KBM-7 (cell line): ENCODE results near the gene SHB.
"Not testable (repeated sequence)": the region's sequence is repeated elsewhere in the genome, so short reads cannot be mapped to it uniquely, and the experiment has no call there.

Source experiments
- DNase-seq: peaks from one replicate; pipeline ENCODE4 v3.0.0-alpha.2; 2015
- in situ Hi-C: fragments of 300-500 bp; cut with MboI; formaldehyde crosslinking; loops from 2 replicates; pipeline ENCODE4 v1.14.3; 2020; ENCODE audit warnings: low sequenced_read_pairs, low pct_unique_long_range_greater_than_20kb, mixed read lengths

The SHB gene

DNA sequence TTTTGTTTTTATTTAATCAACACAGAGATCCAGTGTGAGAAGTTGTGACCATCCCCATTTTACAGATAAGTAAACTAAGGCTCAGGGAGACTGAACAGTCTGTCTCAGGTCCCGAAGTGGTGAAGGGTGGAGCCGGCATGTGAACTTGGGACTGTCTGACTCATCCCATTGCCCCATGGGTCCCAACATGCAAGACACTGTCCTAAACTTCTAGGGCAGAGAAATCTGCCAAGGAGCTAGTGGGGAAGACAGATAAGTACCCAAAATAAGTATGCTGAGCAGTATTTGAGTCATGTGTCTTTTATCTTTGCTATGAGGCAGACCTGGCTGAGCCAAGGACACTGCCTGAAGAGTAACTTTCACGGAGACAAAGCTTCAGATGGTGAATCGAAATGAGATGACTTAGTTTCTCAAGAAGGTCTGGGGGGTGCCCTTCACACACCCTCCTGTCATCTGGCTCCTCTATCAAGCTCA, 100.8 kb downstream of the SHB start:
- in situ Hi-C loops: no loop called here
- no peak for DNase-seq

- in situ Hi-C loops: no loop called here
- no peak for DNase-seq
Observed at GRCh38 chr9:37967761-37968080, 101.3 kb downstream of the SHB start.

DNA sequence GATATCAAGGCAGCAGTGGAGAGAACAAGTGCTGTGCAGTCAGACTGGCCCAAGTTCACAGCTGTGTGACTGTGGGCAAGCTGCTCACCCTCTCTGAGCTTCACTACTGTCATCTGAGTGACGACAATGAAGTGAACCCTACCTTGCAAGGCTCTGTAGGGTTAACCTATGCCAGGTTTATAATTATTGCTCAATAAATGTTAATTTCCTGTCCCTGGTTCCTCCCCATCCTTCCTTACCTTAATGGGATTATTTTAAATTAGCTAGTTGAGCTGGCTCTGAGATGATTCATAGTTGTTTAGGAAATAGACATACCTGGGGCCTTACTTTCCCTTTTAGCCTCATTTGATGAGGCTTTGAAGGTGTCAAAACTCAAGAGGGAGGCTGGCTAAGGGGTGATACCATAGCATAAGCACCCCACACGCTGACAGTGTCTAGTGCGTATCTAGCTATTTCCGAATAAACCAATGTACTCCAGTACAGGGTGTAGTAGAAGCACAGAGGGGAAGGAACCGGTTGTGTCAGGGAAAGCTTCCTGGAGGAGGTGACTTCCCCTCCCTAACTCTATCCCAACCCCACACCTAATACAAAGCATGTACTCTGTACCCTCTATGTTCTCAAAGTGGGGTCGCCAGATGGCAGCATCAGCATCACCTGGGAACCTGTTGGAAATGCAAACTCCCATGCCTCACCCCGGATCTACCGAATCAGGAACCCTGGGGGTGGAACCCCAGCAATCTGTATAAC, 101.8 kb downstream of the SHB start:
- in situ Hi-C loops: no loop called here
- DNase-seq: no peak

- no peak for DNase-seq
- in situ Hi-C loops: no loop called here
Observed at GRCh38 chr9:37966412-37967013, 102.5 kb downstream of the SHB start.

DNA sequence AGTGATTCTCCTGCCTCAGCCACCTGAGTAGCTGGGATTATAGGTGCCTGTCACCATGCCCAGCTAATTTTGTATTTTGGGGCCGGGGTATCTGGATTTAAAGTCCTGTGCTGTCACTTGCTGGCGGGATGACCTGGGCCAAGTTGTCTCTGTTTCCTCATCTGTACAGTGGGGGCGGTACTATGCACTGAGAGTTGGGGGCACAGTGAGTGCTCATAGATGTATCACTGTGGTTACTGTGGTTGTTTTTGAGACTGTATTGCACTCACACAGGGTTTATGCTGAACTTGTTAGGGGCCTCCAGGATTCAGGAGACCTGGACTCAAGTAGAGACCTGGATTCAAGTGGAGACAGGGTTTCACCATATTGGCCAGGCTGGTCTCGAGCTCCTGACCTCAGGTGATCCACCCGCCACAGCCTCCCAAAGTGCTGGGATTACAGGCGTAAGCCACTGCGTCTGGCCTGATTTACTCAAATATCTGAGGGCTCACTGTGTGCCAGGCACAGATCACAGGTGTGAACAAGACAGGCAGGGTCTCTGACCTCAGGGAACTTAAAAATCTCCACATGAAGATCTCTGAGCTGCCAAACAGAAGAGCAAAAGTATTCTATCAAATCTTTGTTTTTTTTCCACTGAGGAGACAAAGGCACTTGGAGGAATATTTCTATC, 103.2 kb downstream of the SHB start:
- DNase-seq, in situ Hi-C loops: not testable (repeated sequence)

DNA sequence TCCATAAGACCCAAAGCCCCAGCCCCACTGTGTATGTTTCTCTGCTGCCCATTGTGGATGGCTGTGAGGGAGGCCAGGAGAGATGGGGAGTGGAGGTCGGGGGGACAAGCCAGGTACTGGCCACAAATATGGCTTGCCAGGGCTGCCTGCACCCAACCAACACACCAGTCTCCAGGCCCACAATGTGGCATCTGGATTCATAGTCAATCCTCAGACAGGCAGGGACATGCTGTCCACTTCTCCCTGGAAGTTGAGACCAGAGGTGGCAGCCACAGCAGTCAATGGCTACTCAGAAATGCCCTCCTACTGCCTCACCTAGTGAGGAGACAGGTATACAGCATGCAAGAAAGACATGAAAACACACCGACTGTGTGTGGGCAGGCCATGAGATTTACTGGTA, 103.9 kb downstream of the SHB start:
- no peak for DNase-seq
- in situ Hi-C loops: no loop called here

- in situ Hi-C loops: loop anchor here (5.0 kb wide), 1 partner anchor 42 kb away; no protein-coding TSS in a partner anchor
Observed at GRCh38 chr9:37964740-37965081, 104.3 kb downstream of the SHB start.

GRCh38 chr9:37963936-37964739, 104.9 kb downstream of the SHB start:
- DNase-seq: no peak

More at GRCh38 chr9:37964740-37965081, 104.3 kb downstream of the SHB start:
- DNase-seq: no peak

GRCh38 chr9:37961351-37961750, 107.7 kb downstream of the SHB start:
- DNase-seq: peak; percentile 29
- in situ Hi-C loops: loop anchor here (5.0 kb wide), 1 partner anchor 39 kb away; no protein-coding TSS in a partner anchor

More at GRCh38 chr9:37963936-37964739, 104.9 kb downstream of the SHB start:
- in situ Hi-C loops: loop anchor here (5.0 kb wide), 1 partner anchor 42 kb away; no protein-coding TSS in a partner anchor

DNA sequence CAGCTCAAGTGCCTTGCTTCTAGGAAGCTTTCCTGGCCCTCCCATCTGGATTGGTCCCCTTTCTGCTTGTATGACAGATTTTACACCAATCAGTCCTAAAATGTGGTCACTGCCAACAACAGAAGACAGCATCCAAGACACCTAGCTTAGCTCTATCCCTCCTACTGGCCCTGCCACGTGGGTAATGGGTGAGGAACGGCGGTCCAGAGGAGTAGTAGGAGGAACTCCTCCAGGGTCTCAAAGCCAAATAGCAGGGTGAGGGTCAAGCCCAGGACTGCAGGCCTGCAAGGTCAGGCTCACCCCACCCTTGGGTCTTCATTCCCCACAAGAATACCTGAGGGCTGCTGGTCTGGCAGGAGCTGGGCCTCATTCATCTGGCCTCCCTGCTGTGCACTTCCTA, 108.4 kb downstream of the SHB start:
- in situ Hi-C loops: loop anchor here (5.0 kb wide), 1 partner anchor 38 kb away; no protein-coding TSS in a partner anchor
- DNase-seq: no peak

- DNase-seq: no peak
- in situ Hi-C loops: loop anchor here (5.0 kb wide), 1 partner anchor 38 kb away; no protein-coding TSS in a partner anchor
Observed at GRCh38 chr9:37959976-37960375, 109.1 kb downstream of the SHB start.

DNA sequence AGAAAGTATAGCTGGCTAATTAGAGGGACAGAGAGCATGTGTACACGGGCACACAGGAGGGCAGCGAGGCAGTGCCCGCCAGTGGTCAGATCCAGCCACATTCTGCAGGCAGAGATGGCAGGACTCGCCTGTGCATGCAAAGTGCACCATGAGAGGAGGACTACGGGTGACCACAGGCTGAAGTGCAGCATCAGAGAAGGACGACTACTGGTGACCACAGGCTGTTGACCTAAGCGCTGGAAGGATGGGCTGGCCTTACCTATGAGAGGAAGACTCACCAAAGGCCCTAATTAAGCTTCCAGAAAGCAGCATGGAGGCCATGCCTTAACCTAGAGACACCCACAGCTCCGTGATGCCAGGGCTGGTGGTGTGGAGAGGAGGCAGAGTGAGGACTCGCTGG, 110.9 kb downstream of the SHB start:
- in situ Hi-C loops: no loop called here

GRCh38 chr9:37957664-37957953, 111.4 kb downstream of the SHB start:
- in situ Hi-C loops: no loop called here
- no peak for DNase-seq

More for the DNA sequence above, 110.9 kb downstream of the SHB start:
- DNase-seq: no peak

DNA sequence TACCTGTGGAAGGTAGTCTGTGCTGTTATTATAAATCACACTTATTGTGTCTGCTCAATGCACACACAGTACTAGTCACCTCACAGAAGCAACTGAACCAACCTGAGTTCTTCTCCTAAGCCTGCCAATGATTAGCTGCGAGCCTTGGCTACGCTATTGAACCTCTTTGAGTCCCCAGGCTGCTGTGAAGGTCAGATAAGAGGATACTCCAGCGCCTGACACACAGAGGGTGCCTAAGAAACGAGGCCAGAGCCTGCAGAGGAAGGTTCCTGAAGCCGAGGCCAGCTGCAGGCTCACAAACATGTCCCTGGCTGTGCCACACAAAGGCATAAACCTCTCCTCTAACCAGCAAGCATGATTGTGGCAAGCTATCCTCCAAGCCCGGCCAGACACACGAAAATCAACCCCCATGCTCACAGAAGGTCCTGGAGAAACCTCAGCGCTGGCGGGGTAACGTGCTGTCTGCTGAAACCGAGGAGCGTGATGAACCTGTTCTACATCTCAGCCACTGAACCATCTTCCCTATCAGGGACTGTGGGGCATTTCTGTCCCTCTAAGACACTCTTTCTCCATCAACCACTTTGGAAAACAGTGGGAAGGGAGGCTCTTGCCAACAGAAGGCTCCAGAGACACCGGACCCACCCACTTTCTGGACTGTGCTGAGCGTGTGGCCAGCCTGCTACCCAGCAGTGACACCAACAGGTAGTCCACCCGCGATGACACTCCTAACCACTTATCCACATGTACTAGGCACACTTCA, 111.9 kb downstream of the SHB start:
- in situ Hi-C loops: no loop called here
- no peak for DNase-seq

DNA sequence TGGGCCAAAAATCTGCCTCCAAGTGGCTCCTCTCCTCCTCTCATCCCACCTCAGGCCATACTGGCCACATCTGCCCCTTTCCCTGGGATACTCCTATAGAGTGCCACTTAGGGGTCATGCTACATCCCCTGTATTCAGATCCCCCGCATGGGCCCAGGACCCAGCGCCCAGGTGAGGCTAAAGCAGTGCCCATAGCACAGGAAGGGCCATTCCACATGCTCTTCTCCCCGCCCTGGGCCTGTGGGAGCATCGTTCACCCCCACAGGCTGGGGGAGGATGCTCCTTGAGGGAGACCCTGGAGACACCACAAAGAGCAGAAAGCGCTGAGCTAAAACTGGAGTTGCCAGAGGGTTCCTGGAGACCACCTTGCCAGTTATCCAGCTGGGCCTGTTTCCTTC, 112.6 kb downstream of the SHB start:
- in situ Hi-C loops: no loop called here

GRCh38 chr9:37955781-37956422, 113.1 kb downstream of the SHB start:
- in situ Hi-C loops: no loop called here
- no peak for DNase-seq

More for the DNA sequence above, 112.6 kb downstream of the SHB start:
- no peak for DNase-seq

- in situ Hi-C loops: no loop called here
- DNase-seq: no peak
Observed at GRCh38 chr9:37954581-37954981, 114.4 kb downstream of the SHB start.

DNA sequence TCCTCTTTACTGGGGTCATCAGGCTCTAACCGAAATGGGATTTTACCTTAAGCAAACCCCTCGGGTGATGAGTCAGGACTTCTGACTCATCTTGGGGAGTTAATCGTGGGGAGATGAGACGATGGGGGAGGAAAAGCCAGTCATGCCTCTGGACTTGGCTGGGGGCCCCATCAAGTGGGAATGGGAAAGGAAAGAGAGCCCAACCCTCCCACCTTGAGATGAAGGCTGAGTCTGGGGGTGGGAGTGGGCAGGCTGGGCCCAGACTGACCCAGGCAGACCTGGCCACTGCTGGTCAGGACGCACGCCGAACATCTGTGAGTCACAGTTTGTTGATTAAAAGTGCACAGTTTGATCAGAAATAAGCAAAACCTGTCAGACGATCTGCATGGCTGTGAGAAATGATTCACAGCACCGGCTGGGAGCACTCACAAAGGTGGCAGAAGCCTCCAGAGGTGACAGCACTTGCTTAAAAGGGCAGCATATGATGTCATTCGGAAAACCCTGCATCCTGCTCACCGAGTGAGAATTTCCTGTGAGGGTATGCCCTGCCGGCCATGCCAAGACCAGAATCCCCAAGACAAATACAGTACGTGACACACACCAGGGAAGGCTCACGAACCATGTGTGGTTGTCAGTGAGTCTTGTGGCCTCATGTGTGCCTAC, 115.1 kb downstream of the SHB start:
- in situ Hi-C loops: no loop called here
- no peak for DNase-seq
